OCI-LY1 (cell line): ENCODE results near the gene TSC22D4.

ENCODE experiments used
- CTCF ChIP-seq: fragments of 200-600 bp; sonication (generic), shearing (Covaris generic); IDR thresholded peaks from 2 replicates; pipeline ENCODE4 v1.5.1; 2017; ENCODE audit warnings: mild to moderate bottlenecking, antibody characterized with exemption, low read length, moderate library complexity, mixed read lengths
- EZH2 ChIP-seq: fragments of 200-600 bp; sonication (generic), shearing (Covaris generic); IDR thresholded peaks from 2 replicates; pipeline ENCODE4 v1.8.0; 2017; ENCODE audit warnings: borderline replicate concordance, mixed run types, mild to moderate bottlenecking, antibody characterized with exemption, low read length, moderate library complexity, mixed read lengths

DNA sequence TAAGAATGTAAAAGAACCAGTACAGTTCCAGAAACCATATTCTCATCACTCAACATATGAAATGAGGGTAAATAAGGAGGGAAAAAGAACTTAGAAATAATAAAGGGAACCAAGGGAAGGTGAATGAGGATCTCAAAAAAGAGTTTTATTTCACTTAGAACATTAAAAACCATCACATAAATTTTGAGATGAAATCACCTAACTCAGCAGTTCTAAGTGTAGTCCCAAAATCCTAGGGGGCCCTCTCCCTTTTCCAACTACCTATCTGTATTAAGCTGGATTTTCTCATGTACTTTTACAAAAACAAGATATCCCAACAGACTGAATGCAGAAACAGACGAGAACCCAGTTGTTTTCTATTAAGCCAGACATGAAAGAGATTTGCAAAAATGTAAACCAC, 53.7 kb downstream of the TSC22D4 start:
- no peak for TF ChIP-seq CTCF
- TF ChIP-seq EZH2: no peak
